GM12891 (cell line): Measurements from ENCODE around the gene SMG6.

Source experiments
- POLR2A ChIP-seq: IDR thresholded peaks from 2 replicates; pipeline ENCODE4 v1.6.1; 2011; ENCODE audit warnings: low read depth, low read length, control low read depth
- POLR2AphosphoS5 ChIP-seq: IDR thresholded peaks from 2 replicates; pipeline ENCODE4 v1.6.1; 2011; ENCODE audit warnings: low read depth, low read length, control low read depth
- POU2F2 ChIP-seq: IDR thresholded peaks from 2 replicates; pipeline ENCODE4 v1.6.1; 2011; ENCODE audit warnings: low read depth, mild to moderate bottlenecking, control low read depth, low read length, moderate library complexity
- SPI1 ChIP-seq: IDR thresholded peaks from 2 replicates; pipeline ENCODE4 v1.6.1; 2011; ENCODE audit warnings: low read depth, low read length, control low read depth

DNA sequence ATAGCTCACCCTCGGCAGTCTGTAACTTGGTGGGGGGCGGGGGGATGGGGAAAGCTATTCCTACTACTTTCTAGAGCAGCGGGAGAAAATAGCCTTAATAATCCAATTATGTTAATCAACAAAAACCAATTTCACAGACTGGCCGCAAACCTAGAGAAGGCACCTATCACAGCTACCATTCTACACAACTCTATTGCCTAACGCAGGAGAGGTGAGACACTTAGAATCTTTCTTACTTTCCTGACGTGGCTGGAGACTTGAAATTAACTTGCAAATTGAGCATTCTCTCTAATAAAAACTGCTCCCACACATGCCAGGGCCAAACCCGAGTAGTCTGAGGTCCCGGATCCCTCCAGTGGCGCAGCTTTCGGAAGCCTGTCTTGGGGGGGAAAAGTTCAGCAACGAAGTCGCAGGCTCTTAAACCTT, 794 bp downstream of the SMG6 start:
- TF ChIP-seq POLR2A (no peak), POLR2AphosphoS5 (no peak), SPI1 (no peak), POU2F2 (no peak)
